ENCODE data around the gene ADCY1. TPM values are rescaled to one million over a fixed set of nuclear protein-coding genes. Genes with fewer than 3 reads are reported as not detected.
A peak's percentile ranks its signal among the peaks of the same experiment; 100 is the strongest.

ADCY1 gene
- total RNA-seq, 1 donor from 2014 or later: 0.05 TPM

- Mint-ChIP-seq H3K27ac (ENCODE audit: unreplicated experiment) (no peak overlapping the region), H3K4me3 (ENCODE audit: unreplicated experiment) (no peak overlapping the region), H3K36me3 (ENCODE audit: unreplicated experiment) (no peaks in the 10 kb centered on the region), H3K4me1 (ENCODE audit: unreplicated experiment) (peaks cover 7% of the 10 kb centered on the region), H3K27me3 (ENCODE audit: unreplicated experiment) (peaks cover 47% of the 10 kb centered on the region), H3K9me3 (ENCODE audit: unreplicated experiment) (no peaks in the 10 kb centered on the region)
- TF ChIP-seq, protein P1, sequence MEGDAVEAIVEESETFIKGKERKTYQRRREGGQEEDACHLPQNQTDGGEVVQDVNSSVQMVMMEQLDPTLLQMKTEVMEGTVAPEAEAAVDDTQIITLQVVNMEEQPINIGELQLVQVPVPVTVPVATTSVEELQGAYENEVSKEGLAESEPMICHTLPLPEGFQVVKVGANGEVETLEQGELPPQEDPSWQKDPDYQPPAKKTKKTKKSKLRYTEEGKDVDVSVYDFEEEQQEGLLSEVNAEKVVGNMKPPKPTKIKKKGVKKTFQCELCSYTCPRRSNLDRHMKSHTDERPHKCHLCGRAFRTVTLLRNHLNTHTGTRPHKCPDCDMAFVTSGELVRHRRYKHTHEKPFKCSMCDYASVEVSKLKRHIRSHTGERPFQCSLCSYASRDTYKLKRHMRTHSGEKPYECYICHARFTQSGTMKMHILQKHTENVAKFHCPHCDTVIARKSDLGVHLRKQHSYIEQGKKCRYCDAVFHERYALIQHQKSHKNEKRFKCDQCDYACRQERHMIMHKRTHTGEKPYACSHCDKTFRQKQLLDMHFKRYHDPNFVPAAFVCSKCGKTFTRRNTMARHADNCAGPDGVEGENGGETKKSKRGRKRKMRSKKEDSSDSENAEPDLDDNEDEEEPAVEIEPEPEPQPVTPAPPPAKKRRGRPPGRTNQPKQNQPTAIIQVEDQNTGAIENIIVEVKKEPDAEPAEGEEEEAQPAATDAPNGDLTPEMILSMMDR (IDR thresholded peaks at IDR 0.05): no peak
- no peak for DNase-seq (ENCODE audit: extremely low spot score, unreplicated experiment)
Observed at GRCh38 chr7:45578022-45578421, 3.9 kb downstream of the ADCY1 start.

- Mint-ChIP-seq H3K27me3 (ENCODE audit: unreplicated experiment) (peaks cover 43% of the 10 kb centered on the region), H3K36me3 (ENCODE audit: unreplicated experiment) (no peaks in the 10 kb centered on the region), H3K4me1 (ENCODE audit: unreplicated experiment) (peaks cover 3% of the 10 kb centered on the region), H3K4me3 (ENCODE audit: unreplicated experiment) (no peak overlapping the region), H3K27ac (ENCODE audit: unreplicated experiment) (no peak overlapping the region), H3K9me3 (ENCODE audit: unreplicated experiment) (no peaks in the 10 kb centered on the region)
- DNase-seq (ENCODE audit: extremely low spot score, unreplicated experiment): no peak
- TF ChIP-seq, protein P1 (IDR thresholded peaks at IDR 0.05): no peak
Observed at GRCh38 chr7:45578467-45578866, 4.3 kb downstream of the ADCY1 start.

DNA sequence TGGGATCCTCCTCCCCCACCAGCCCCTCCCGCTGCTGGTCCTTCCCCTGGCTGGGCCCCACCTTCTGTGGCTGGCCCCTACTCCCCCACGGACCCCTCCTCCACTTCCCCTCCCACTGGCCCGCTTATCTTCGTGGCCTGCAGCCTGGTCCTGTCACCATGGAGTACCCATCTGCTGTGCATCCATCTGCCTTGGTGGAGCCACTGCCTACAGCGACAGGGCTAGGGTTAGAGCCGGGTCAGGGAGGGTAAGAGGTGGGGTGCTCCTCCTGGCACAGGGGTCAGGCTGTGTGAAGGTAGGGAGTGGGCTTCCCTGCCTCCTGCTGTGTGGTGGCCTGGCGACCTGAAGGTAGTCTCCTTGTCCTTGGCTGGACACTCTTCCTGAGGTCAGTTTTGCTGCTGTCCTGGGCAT lies 5.2 kb downstream of the ADCY1 start:
- Mint-ChIP-seq H3K4me3 (ENCODE audit: unreplicated experiment) (no peak overlapping the region), H3K27ac (ENCODE audit: unreplicated experiment) (no peak overlapping the region), H3K36me3 (ENCODE audit: unreplicated experiment) (no peaks in the 10 kb centered on the region), H3K27me3 (ENCODE audit: unreplicated experiment) (peaks cover 37% of the 10 kb centered on the region), H3K4me1 (ENCODE audit: unreplicated experiment) (peaks cover 3% of the 10 kb centered on the region), H3K9me3 (ENCODE audit: unreplicated experiment) (no peaks in the 10 kb centered on the region)
- no peak for DNase-seq (ENCODE audit: extremely low spot score, unreplicated experiment)
- TF ChIP-seq, protein P1 (IDR thresholded peaks at IDR 0.05): no peak

GRCh38 chr7:45580053-45580872 lies 6.1 kb downstream of the ADCY1 start:
- no peak for DNase-seq (ENCODE audit: extremely low spot score, unreplicated experiment)
- Mint-ChIP-seq H3K27me3 (ENCODE audit: unreplicated experiment) (peaks cover 34% of the 10 kb centered on the region), H3K4me1 (ENCODE audit: unreplicated experiment) (peaks cover under 1% of the 10 kb centered on the region), H3K9me3 (ENCODE audit: unreplicated experiment) (no peaks in the 10 kb centered on the region), H3K36me3 (ENCODE audit: unreplicated experiment) (no peaks in the 10 kb centered on the region), H3K4me3 (ENCODE audit: unreplicated experiment) (no peak overlapping the region), H3K27ac (ENCODE audit: unreplicated experiment) (no peak overlapping the region)
- TF ChIP-seq, protein P1 (IDR thresholded peaks at IDR 0.05): peak; percentile 28

GRCh38 chr7:45581271-45581780 lies 7.2 kb downstream of the ADCY1 start:
- H3K36me3 Mint-ChIP-seq (ENCODE audit: unreplicated experiment): no peaks in the 10 kb centered on the region
- H3K4me3 Mint-ChIP-seq (ENCODE audit: unreplicated experiment): no peak overlapping the region
- H3K4me1 Mint-ChIP-seq (ENCODE audit: unreplicated experiment): no peaks in the 10 kb centered on the region
- no peak for DNase-seq (ENCODE audit: extremely low spot score, unreplicated experiment)
- TF ChIP-seq, protein P1 (IDR thresholded peaks at IDR 0.05): no peak
- H3K27ac Mint-ChIP-seq (ENCODE audit: unreplicated experiment): no peak overlapping the region
- H3K27me3 Mint-ChIP-seq (ENCODE audit: unreplicated experiment): peaks cover 24% of the 10 kb centered on the region
- no peaks in the 10 kb centered on the region for H3K9me3 Mint-ChIP-seq (ENCODE audit: unreplicated experiment)

Measured in osteocyte (in vitro differentiated cells).